HG03442 (cell line): Measurements from ENCODE around the gene MS4A2.
"Not testable (repeated sequence)": the region's sequence is repeated elsewhere in the genome, so short reads cannot be mapped to it uniquely, and the experiment has no call there.

ENCODE experiments used
- ATAC-seq: cut with Tn5 transposase; IDR thresholded peaks from one replicate; pipeline ENCODE4 v1.9.1; 2021; ENCODE audit warnings: mild to moderate bottlenecking, moderate library complexity; ENCODE audit not compliant: unreplicated experiment

MS4A2 gene

DNA sequence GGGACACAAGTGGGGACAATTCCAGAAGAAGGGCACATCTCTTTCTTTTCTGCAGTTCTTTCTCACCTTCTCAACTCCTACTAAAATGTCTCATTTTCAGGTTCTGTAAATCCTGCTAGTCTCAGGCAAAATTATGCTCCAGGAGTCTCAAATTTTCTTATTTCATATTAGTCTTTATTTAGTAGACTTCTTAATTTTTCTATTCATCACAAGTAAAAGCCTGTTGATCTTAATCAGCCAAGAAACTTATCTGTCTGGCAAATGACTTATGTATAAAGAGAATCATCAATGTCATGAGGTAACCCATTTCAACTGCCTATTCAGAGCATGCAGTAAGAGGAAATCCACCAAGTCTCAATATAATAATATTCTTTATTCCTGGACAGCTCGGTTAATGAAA lies at the start of gene MS4A2:
MS4A2 (plus strand) TSS at position 301 of the 400 bp plus-strand sequence. CDS start 102 bp downstream, outside the sequence.
- ATAC-seq, result no peak

DNA sequence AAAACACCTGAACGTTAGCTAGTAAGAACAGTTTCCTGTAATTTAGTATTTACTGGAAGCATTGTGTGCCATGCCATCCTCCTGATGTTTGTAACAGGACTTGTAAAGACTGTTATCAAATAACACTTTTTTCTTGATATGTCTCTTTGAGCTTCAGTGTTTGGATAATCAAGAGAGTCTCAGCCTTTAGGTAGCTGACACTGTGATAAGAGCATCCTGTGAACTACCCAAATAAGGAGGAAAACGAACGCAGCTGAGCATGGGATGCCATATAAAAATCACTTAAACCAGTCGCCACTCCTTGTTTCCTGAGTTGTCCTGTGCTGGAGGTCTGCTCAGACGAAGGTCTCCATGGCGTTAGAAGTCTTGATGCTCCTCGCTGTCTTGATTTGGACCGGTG lies 48.4 kb upstream of the MS4A2 start, which contains the start of gene OOSP2:
OOSP2 (plus strand) TSS at position 301 of the 400 bp plus-strand sequence; CDS start at position 352, 51 bp downstream.
- ATAC-seq, result no peak

DNA sequence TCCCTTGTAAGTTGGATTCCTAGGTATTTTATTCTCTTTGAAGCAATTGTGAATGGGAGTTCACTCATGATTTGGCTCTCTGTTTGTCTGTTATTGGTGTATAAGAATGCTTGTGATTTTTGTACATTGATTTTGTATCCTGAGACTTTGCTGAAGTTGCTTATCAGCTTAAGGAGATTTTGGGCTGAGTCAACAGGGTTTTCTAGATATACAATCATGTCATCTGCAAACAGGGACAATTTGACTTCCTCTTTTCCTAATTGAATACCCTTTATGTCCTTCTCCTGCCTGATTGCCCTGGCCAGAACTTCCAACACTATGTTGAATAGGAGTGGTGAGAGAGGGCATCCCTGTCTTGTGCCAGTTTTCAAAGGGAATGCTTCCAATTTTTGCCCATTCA lies 38.0 kb upstream of the MS4A2 start:
- not testable (repeated sequence) for ATAC-seq

DNA sequence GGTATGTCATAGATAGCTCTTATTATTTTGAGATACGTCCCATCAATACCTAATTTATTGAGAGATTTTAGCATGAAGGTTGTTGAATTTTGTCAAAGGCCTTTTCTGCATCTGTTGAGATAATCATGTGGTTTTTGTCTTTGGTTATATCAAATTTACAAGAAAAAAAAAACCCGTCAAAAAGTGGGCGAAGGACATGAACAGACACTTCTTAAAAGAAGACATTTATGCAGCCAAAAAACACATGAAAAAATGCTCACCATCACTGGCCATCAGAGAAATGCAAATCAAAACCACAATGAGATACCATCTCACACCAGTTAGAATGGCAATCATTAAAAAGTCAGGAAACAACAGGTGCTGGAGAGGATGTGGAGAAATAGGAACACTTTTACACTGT lies 37.6 kb upstream of the MS4A2 start:
- not testable (repeated sequence) for ATAC-seq

DNA sequence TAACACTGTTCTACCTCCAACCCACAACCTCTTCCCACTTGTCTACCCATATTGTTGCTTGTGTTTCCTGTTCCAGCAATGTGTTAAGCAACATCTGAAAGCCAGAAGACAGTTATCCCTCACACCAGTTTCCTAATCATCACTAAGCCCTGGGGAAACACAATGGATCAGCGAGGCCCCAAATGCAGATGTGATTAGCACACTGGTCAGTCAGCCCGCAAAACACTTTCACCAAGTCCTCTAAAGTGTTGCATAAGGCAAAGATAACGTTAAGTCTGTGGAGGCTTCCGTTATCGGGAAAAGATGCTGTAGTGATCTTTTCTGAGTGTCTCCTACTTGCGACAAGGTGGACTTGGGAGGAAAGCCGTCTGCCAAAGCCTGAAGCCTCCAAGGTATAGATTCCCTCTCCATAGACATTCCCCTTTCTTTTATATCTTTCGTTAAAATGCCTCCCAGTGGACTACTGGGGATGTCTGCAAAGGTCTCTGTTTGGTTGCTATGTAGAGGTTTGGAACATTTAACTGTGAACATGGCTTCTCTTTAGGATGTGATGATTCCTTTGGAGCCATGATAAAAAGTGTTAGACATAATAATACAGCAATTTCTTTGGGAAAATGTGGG lies 32.0 kb upstream of the MS4A2 start, which contains the start of gene MS4A3:
MS4A3 (plus strand) TSS at position 317 of the 621 bp plus-strand sequence. CDS start 4,496 bp downstream, outside the sequence.
- ATAC-seq, result no peak

DNA sequence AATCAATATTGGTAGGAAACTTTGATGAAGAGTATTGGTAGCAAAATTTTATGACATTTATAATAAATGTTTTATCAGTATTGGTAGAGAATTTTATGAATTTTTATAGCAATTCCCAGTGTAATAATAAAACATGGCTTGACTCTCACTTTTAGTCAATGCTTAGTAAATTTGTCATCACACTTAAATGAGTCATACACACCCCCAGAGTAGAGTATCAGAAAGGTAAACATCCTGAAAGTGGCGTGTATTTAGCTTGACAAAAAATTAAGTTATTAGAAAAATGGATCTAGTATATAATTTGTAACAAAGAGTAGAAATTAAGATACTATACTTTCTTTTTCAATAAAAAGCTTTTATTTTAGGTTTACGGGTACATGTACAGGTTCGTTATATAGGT lies 29.4 kb upstream of the MS4A2 start:
- no peak for ATAC-seq

DNA sequence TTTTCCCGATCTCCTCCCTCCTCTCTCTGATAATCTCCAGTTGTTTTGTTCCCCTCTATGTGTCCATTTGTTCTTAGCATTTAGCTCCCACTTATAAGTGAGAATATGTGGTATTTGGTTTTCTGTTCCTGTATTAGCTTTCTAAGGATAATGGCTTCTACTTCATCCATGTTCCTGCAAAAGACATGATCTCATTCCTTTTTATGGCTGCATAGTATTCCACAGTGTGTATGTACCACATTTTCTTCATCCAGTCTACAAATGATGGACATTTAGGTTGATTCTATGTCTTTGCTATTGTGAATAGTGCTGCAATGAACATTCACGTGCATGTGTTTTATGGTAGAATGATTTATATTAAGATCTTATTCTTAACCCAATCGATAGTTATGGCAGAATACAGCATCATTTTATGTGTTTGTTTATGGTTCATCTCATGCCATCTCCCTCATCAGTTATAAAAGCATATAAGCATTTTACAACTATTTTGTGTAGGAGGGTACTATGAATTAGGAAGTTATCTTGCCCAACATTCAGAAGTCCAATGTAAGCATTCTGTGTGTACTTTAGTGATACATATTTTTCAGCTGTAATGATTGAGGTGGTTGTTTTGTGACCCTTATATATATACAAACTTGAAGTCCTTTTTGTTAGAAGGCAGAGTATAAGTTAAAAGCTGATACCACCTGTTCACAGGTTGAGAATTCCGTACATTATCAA lies 28.8 kb upstream of the MS4A2 start:
- ATAC-seq, result no peak

DNA sequence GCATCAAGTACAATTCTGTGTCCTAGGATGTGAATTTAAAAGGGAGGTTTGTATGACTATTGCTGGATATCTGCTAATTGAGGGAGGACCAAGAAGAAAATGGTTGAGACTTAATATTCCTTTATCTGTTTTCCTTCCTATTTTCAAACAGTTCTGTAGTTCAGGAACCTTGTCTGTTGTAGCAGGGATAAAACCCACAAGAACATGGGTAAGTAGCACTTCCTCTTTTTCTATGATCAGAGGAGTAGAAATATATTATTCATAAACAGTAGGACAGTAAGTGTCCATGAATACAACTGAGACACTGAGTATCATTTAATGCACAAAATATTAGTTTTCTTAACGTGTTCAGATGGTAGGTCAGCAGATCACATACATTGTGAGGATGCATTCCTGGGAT lies 24.4 kb upstream of the MS4A2 start:
- no peak for ATAC-seq

DNA sequence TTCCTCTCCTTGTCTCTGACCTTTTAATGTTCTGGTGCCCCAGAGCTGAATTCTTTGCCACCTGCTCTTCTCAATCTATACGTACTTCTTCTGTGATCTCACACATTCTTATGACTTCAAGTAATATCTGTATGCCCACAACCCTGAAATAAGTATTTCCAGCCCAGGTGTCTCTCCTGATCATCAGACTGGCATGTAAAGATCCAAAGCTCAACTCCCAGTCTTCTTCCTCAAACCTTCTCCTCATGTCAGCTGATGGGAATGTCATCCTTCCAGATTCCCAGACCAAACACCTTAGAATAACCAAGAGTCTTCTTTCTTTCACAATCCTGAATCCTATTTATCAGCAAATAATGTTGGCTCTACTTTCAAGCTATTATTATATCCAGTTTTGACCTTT lies 22.7 kb upstream of the MS4A2 start:
- no peak for ATAC-seq

DNA sequence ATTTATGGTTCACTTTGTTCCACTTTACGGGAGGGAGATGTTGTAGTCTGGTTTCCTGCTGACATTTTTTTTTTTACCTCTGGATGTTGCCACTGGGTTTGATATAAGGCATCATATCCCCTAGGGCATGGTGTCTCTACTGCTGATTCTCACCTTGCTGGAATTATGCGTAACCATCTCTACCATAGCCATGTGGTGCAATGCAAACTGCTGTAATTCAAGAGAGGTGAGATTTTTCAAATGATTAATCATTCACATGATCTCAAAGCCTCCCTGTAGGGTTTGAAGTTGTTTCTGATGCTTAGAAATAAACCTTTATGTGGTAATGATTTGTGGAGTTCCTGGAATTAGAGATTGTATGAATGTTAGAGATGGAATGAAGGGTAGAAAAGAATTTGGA lies 19.0 kb upstream of the MS4A2 start:
- no peak for ATAC-seq

DNA sequence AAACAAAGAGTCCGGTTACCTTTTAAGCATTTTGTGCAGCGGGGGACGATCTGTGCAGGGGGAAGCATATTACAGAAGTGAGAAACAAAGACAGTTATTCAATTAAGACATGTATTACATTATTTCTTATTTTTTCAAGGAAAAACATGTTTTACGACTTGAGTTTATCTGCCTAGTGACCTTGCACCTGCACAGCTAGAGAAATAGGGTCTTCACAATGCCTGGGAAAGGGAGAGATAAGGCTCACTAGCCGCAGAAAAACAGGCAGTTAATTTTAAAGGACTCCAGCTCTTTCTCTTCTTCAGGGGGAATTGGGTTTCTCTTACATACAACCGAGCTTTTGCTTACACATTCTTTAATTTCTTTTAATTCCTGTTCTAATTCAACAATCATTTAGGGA lies 16.8 kb upstream of the MS4A2 start:
- not testable (repeated sequence) for ATAC-seq

DNA sequence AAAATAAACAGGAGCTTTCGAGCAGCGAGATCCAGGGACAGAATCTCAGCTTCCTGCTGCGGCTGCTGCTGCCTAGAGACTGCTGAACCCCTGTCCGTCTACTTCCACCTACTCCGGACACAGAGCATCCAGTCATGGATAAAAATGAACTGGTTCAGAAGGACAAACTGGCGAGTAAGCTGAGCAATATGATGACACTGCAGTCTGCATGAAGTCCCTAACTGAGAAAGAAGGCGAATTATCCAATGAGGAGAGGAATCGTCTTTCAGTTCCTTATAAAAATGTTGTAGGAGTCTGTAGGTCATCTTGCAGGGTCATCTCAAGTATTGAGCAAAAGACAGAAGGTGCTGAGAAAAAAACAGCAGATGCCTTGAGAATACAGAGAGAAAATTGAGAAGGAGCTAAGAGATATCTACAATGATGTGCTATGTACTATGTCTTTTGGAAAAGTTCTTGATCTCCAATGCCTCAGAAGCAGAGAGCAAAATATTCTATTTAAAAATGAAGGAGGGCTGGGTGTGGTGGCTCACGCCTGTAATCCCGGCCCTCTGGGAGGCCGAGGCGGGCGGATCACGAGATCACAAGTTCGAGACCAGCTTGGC lies 11.1 kb upstream of the MS4A2 start:
- ATAC-seq, result no peak

DNA sequence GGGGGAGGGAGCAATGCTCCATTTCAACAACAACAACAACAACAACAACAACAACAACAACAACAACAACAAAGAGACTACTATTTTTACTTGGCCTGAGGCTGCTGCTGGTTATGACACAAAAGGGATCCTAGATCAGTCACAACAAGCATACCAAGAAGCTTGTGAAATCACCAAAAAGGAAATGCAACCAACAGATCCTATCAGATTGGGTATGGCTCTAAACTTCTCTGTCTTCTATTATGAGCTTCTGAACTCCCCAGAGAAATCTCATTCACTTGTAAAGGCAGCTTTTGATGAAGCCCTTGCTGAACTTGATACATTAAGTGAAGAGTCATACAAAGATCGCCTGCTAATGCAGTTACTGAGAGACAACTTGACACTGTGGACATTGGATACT lies 10.5 kb upstream of the MS4A2 start:
- no peak for ATAC-seq

DNA sequence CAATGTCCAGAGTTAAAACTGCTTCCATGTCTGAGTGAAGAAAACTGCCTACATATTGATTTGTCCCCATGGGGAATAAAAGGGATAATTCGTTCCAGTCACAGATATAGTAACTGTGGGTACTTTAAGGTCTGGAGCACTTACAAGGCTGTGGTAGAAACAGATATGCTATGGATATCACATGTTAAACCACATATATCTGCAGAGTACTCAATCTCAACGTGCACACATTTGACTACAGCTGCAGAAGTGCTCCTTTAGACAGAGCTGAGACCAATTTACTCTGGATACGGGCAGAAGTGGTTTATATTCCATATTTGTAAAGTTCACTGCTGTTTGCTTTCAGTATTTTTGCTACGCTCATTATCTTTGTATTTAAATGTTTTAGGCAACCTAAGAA lies 9.7 kb upstream of the MS4A2 start:
- ATAC-seq, result no peak

DNA sequence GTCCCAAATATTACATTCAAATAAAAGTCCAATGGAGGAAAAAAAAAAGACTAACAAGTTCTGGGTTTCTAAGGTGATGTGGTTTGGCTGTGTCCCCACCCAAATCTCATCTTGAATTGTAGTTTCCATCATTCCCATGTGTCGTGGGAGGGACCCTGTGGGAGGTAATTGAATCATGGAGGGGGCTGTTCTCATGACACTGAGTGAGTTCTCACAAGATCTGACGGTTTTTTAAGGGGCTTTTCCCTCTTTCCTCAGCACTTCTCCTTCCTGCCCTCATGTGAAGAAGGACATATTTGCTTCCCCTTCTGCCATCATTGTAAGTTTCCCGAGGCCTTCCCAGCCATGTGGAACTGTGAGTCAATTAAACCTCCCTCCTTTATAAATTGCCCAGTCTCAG lies 7.9 kb upstream of the MS4A2 start:
- ATAC-seq, result no peak

DNA sequence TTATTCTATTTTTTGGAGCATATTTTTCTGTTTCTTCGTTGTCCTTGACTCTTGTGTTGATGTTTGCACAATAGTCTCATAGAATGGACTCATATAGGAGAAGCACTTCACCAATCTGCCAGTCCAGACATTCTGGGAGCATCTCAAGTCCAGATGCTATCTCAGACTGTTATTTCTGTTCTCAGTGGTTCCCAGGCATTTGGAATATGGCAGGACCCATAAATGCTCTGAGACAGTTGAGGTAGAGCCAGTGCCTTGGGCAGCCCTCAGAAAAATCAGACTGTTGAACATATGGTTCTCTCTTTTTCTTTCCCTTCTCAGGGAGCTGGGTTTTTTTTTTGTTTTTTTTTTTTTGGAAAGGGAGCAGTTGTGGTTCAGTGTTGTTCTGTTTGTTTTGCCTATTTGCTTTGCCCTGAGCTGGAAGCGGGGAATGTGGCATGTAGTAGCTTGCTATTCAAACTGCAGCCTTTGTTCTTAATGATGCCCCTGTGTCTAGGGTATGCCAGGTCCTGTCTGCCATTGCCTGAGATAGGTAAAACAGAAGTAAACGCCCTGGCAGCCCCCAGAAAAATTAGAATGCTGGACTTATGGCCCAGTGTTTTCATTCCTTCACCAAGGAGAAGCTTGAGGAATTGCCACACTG lies 3.7 kb upstream of the MS4A2 start:
- ATAC-seq, result no peak

DNA sequence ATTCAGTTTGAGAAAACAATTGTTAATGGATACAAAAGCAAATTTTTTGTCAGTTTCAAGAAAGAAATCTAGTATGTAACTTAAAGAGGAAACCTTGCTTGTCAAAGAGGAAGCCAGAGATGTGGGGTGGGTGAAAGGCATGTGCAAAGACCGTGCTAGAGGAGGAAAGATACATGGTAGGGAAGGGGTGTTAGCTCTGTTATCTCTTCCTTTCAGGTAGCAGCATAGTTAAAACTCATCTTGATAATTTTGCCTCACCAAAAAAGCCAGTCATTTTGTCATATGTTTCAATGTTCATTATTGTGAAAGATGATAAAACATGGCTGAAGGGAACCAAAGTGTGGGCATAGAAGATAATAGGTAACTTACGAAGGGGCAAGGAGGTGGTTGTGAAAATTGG lies 2.6 kb upstream of the MS4A2 start:
- no peak for ATAC-seq

DNA sequence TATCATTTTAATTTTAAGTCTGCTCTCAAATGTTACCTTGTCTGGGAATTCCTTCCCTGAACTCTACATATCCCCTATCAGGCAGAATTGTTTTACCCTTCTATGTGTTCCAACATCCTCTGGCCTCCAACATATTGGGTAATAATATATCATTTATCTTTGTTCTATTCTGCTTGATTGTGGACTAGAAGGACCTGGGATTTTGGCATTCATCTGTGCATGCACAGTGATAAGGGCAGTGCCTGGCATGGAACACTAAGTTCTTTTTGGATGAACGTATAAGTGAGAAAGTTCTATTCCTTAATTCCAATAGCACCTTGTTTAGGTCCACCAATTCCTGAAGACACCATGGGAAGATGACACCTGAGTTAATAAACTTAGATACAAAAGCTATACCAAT lies 1.2 kb upstream of the MS4A2 start:
- no peak for ATAC-seq

DNA sequence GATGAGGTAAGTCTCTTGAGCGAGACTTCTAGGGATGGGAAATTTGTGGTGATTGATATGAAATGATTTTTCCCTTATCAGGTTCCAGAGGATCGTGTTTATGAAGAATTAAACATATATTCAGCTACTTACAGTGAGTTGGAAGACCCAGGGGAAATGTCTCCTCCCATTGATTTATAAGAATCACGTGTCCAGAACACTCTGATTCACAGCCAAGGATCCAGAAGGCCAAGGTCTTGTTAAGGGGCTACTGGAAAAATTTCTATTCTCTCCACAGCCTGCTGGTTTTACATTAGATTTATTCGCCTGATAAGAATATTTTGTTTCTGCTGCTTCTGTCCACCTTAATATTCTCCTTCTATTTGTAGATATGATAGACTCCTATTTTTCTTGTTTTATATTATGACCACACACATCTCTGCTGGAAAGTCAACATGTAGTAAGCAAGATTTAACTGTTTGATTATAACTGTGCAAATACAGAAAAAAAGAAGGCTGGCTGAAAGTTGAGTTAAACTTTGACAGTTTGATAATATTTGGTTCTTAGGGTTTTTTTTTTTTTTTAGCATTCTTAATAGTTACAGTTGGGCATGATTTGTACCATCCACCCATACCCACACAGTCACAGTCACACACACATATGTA lies 7.1 kb downstream of the MS4A2 start:
- no peak for ATAC-seq

DNA sequence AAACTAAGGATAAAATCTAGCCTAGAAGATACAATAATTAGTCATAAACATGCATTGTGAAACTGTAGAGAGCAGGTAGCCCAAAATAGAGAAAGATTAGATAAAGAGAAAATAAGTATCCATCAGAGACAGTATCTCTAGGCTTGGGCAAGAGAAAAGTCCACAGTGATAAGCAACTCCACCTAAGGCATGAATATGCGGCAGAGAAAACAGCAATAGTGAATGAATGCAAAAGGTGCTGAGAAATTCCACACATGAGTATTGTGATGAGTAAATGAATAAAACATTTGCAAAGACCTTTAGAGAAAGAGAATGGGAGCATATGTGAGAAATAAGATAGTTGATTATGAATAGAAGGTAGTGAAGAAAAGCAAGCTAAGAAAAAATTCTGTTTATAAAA lies 8.7 kb downstream of the MS4A2 start:
- ATAC-seq, result no peak

DNA sequence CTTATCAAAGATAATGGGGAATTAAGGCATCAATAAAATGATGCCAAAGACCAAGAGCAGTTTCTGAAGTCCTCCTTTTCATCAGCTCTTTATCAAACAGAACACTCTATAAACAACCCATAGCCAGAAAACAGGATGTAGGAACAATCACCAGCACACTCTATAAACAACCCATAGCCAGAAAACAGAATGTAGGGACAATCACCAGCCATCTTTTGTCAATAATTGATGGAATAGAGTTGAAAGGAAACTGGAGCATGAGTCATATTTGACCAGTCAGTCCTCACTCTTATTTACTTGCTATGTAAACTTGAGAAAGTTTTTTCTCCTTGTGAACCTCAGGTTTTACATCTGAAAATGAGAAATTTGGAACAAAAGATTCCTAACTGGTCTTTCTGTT lies 10.0 kb downstream of the MS4A2 start:
- no peak for ATAC-seq
